Measurements from ENCODE around the gene MNAT1. TPM values are rescaled to one million over a fixed set of nuclear protein-coding genes. Genes with fewer than 3 reads are reported as not detected.
A peak's percentile ranks its signal among the peaks of the same experiment; 100 is the strongest.

MNAT1 gene
- total and polyA plus RNA-seq, 9 of the 15 experiments (the other 6 are each of a cell fraction or from before 2014, with no cell fraction given) = 37.8 to 83.3 (median 60.4) TPM

DNA sequence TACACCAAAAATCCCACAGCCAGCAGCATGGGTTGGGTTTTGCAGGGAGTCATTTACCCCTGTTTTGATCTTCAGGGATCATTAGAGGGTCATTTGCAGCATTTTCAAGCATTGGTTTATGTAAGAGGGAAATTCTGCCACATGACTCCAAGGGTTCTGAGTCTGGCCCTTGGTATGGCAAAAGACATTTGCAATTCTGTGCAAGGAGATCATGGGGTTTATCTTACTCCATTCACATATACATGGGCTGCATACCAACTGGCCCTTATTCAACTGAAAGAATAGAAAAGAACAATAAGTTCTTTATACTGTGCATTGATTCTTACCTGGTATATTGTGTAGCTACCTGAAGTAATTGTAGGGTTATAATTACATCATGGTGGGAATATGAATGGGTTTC lies 24.1 kb upstream of the MNAT1 start (continued):
- TF ChIP-seq, protein P1, sequence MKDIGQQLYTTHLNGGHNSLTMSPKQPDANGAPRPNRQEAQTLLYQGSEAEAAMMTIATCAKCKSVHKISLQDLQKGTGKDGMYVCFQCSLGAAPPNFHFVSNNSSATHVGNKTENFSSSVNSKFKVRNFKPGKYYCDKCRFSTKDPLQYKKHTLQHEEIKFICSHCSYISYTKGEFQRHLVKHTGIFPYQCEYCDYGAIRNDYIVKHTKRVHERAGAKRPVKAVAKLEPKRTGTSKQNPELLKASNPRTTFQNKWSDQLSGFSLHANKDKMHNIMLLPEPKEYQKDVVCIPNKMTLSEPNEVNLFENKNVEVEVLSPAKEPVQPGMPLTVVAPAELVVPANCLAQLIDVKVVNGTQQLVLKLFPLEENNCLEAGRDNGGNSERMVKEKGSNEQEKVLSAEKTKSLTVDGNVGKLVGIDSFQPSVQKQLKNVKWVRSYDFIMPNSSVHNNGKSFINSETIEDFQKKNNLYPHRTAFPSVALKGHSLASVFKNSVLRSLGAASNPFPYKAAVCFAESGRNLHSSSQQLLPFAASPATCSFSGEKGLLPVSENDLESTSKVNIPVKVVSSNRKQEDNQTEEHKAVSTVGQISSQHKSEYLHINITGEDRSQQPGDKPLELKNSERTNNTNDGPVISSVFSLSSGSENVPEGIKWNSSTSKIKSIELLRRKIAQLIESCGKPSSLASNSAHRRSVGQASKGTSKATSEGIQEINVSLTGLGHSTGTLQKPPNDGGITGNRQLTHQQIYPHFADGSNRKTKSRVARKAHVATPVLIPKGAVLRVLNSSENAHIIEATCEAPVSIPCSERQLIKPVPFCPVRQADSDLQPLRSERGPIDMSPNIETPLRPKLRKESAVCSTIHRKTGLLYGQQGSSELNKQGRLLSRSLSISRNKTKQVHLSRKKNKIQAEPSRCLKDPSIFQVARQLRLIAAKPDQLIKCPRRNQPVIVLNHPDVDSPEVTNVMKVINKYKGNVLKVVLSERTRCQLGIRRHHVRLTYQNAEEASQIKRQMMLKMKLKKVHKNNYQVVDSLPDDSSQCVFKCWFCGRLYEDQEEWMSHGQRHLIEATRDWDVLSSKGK (CRISPR knock-in tag; IDR thresholded peaks at IDR 0.05) = no peak

DNA sequence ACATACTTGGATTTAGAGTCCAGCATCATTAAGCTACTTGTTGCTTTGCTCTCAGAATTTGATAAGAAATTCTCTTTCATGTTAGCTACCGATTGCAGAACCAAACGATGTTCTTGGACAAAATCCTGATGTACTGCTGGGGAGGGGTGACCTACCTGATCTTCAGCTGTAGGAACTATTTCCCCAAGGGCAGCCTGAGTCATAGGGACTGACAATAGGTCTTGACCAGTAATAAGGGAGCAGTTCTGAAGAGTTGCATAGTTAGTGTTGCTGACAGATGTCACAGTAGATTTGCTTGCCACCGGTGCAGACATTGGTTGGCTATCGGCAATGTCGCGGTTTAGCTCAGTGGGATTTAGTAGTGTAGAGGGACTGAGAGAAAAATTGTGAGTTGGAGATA lies 21.0 kb upstream of the MNAT1 start:
- BruUV-seq (replicated peaks) = no TSS peak
- in situ Hi-C loops (cut with MboI) = no loop called here
- ChIA-PET POLR2A (interaction anchor here (0.6 to 1.2 kb wide), 2 partner anchors 11 to 103 kb away, joined by 3 read pairs; partner anchors contain the start of gene SIX4), CTCF (ENCODE audit: low intra/inter-chr PET ratio) (no interaction called here)
- ATAC-seq = peak; percentile 36; the same call in 2 of the 3 replicates
- intact Hi-C loops (cut with micrococcal nuclease) = no loop called here
- no peak for FAIRE-seq
- no peak overlapping the region for H3K4me2 ChIP-seq (ENCODE audit: insufficient read depth, low read length)
- no peaks in the 10 kb centered on the region for H3K4me1 ChIP-seq (replicated peaks in 1 of 2; ENCODE audit: control insufficient read depth in 2 of 2, insufficient read depth in 2 of 2, low read length in 2 of 2)
- DNase-seq (ENCODE audit: extremely low read depth in 1 of 4, low spot score in 3 of 4) = no peak
- TF ChIP-seq FOXK2 (conservative IDR thresholded peaks at IDR 0.05 in 1 of 2, IDR thresholded peaks at IDR 0.05 in 1 of 2; ENCODE audit: low read depth in 2 of 2) (no peak), NFIX (CRISPR knock-in tag; IDR thresholded peaks at IDR 0.05; ENCODE audit: low read depth) (no peak), KAT2B (IDR thresholded peaks at IDR 0.05; ENCODE audit: low read depth, low read length) (no peak), SMAD3 (CRISPR knock-in tag; conservative IDR thresholded peaks at IDR 0.05) (no peak), SMAD1 (IDR thresholded peaks at IDR 0.05; ENCODE audit: low read depth, low read length, partially characterized antibody) (no peak), DACH1 (IDR thresholded peaks at IDR 0.05; ENCODE audit: partially characterized antibody) (no peak), ZNF24 (IDR thresholded peaks at IDR 0.05) (no peak), SOX6 (IDR thresholded peaks at IDR 0.05) (no peak), MCM3 (IDR thresholded peaks at IDR 0.05) (no peak), THRAP3 (IDR thresholded peaks at IDR 0.05; ENCODE audit: borderline replicate concordance) (no peak), ZNF133 (CRISPR knock-in tag; IDR thresholded peaks at IDR 0.05) (no peak), MAZ (CRISPR knock-in tag; conservative IDR thresholded peaks at IDR 0.05 in 1 of 2, IDR thresholded peaks at IDR 0.05 in 1 of 2) (no peak), ZNF41 (CRISPR knock-in tag; conservative IDR thresholded peaks at IDR 0.05) (no peak)
- TF ChIP-seq, protein P2, sequence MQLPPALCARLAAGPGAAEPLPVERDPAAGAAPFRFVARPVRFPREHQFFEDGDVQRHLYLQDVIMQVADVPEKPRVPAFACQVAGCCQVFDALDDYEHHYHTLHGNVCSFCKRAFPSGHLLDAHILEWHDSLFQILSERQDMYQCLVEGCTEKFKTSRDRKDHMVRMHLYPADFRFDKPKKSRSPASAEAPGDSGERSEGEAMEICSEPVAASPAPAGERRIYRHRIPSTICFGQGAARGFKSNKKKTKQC (CRISPR knock-in tag; IDR thresholded peaks at IDR 0.05) = no peak
- H3K79me2 ChIP-seq (ENCODE audit: control insufficient read depth, insufficient read depth, low read length) = peaks cover 4% of the 10 kb centered on the region; the same call in 2 of the 3 replicates
- no peaks in the 10 kb centered on the region; the same call in 1 of the 2 replicates for H4K20me1 ChIP-seq (replicated peaks; ENCODE audit: control insufficient read depth, insufficient read depth, low read length)
- no peak overlapping the region for H2AFZ ChIP-seq (ENCODE audit: low read depth, low read length)
- peaks cover 38% of the 10 kb centered on the region; the same call in 1 of the 3 replicates for H3K36me3 ChIP-seq (ENCODE audit: control insufficient read depth, insufficient read depth, low read length)
- no peaks in the 10 kb centered on the region for H3K27me3 ChIP-seq (ENCODE audit: control insufficient read depth in 2 of 2, insufficient read depth in 2 of 2, low read length in 2 of 2)
- no peak overlapping the region for H3K27ac ChIP-seq (ENCODE audit: extremely low read depth, low read depth, low read length)
- WGBS (ENCODE audit: insufficient coverage, low coverage, missing lambda C conversion rate) = 70% methylated on average over 4 of the region's 6 CpGs
- no peak overlapping the region for H3K4me3 ChIP-seq
- H3K9me1 ChIP-seq (ENCODE audit: control insufficient read depth, insufficient read depth, low read length) = no peaks in the 10 kb centered on the region
- H3K9ac ChIP-seq (ENCODE audit: insufficient read depth in 1 of 2, low read depth in 2 of 2, low read length in 2 of 2) = no peak overlapping the region
- H3K9me3 ChIP-seq (replicated peaks; ENCODE audit: control insufficient read depth, insufficient read depth, low read depth, low read length) = no peaks in the 10 kb centered on the region

Measured in K562 (cell line).